Ectodermal cell (in vitro differentiated cells): ENCODE results near the gene CELF2.

Experiments used
- H3K27ac ChIP-seq: 2 replicates; pipeline ENCODE4 v1.7.0; 2013; ENCODE audit warnings: mild to moderate bottlenecking, low read depth, low read length; ENCODE audit not compliant: insufficient read depth, poor library complexity, severe bottlenecking
- H3K27me3 ChIP-seq: 2 replicates; pipeline ENCODE4 v1.7.0; 2013; ENCODE audit warnings: mild to moderate bottlenecking, low read length; ENCODE audit not compliant: insufficient read depth, control insufficient read depth, poor library complexity, severe bottlenecking
- H3K36me3 ChIP-seq: one replicate; pipeline ENCODE4 v1.7.0; 2013; ENCODE audit warnings: low read length; ENCODE audit not compliant: control insufficient read depth, insufficient read depth
- H3K4me1 ChIP-seq: one replicate; pipeline ENCODE4 v1.7.0; 2013; ENCODE audit warnings: low read length; ENCODE audit not compliant: control insufficient read depth, insufficient read depth
- H3K4me3 ChIP-seq: 2 replicates; pipeline ENCODE4 v1.7.0; 2013; ENCODE audit warnings: low read depth, low read length, control low read depth; ENCODE audit not compliant: insufficient read depth
- H3K9me3 ChIP-seq: 2 replicates; pipeline ENCODE4 v1.7.0; 2013; ENCODE audit warnings: mild to moderate bottlenecking, low read length, moderate library complexity; ENCODE audit not compliant: control insufficient read depth
- WGBS, 2 experiments: methylation state at CpG; one replicate each; pipeline ENCODE4 v1.1.7; 2013; ENCODE audit warnings: missing lambda C conversion rate in 2 of 2; 5-methylcytosine and 5-hydroxymethylcytosine counted together

CELF2 gene

DNA sequence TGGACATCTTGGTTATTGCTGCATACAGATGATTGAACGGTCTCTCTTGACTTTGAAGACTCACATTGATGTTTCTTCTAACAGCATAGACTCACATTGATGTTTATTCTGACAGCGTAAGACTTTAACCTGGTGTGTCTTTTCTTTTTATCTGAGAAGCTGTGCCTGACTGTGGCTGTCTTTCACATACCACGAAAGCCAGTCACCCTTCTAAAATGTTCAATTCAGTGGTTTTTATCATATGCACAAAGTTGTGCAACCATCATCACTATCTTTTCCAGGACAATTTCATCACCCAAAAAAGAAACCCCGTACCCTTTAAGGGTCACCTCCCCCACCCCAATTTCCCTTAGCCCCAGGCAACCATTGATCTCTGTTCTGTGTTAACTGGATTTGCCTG, 24.7 kb downstream of the CELF2 start:
- Histone ChIP-seq H3K36me3 (no peaks in the 10 kb centered on the region), H3K27ac (no peak overlapping the region), H3K27me3 (no peaks in the 10 kb centered on the region), H3K4me1 (peaks cover 4% of the 10 kb centered on the region), H3K4me3 (no peak overlapping the region), H3K9me3 (no peaks in the 10 kb centered on the region)
- WGBS, 2 experiments: 90 to 97% methylated on average over 4 of the region's 4 CpGs

DNA sequence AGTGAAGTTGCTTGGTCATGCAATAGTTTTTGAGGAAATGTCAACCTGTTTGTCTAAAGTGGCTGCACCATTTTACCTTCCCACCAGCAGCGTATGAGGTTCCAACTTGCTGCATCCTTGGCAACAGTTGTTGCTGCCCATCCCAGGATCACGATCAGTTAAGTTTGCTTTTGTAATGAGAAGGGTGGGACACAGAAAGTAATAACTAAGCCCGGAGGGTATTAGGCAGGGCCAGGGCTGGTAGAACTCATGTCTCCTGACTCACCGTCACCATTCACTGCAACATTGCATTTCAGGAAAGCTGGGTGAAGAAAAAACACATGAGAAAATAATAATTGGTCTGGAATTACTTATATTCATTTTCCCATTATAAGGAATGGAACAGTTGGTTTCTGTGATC, 25.4 kb downstream of the CELF2 start:
- no peaks in the 10 kb centered on the region for H3K36me3 ChIP-seq
- no peak overlapping the region for H3K4me3 ChIP-seq
- H3K27ac ChIP-seq: no peak overlapping the region
- no peaks in the 10 kb centered on the region for H3K9me3 ChIP-seq
- WGBS, 2 experiments: 96 to 97% methylated on average over 3 to 4 of the region's 4 CpGs
- H3K27me3 ChIP-seq: no peaks in the 10 kb centered on the region
- peaks cover 2% of the 10 kb centered on the region for H3K4me1 ChIP-seq

DNA sequence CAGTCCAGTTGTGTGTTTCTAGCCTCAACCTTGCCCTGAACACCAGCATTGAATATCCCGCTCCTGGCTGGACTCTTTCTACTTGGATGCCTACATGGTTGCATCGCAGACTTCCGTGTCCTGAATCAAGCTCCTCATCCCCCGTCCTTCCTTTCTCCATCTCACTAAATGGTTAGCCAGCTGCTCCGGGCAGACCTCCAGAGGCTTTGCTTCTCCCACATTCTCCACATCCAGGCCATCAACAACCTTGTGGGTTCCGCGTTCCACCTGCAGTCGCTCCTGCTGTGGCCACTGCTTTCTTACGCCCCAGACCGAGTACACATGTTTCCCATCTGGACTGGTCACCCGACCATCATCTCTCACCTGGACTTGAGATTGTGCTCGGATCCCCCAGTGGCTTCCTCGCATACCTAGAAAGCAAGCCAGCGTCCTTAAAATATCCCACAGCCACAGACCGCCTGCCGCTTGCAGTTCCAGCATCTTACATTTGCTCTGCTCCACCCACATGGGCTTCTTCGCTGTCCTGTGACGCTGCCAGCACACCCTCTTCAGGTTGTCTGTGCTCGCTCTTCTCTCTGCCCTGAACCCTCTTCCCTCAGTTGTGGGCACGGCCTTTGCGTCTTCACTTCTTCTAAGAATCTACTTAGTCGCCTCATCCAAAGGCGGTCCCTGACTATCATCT, 25.9 kb downstream of the CELF2 start:
- 91 to 93% methylated on average over 23 of the region's 23 CpGs for WGBS, 2 experiments
- Histone ChIP-seq H3K4me3 (no peak overlapping the region), H3K27me3 (no peaks in the 10 kb centered on the region), H3K4me1 (no peaks in the 10 kb centered on the region), H3K9me3 (no peaks in the 10 kb centered on the region), H3K36me3 (no peaks in the 10 kb centered on the region), H3K27ac (no peak overlapping the region)

DNA sequence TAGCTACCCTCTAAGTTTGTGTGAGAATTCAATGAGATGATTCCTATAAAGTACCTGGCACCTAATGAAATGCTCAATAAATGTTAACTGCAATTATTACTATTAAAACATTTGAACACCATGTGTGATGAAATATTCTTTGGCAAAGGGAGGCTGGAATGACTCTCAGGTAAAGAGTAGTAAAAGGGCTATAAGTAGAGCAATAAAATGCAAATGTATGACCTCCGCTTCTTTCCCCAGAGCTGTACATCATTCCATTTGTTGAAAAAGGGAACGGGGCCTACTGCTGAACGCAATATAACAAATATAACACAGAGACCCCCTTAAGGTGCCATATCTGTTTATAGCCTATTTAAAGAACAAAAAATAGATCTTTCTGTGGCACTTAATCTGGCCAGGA, 27.8 kb downstream of the CELF2 start:
- 96 to 100% methylated on average over 3 of the region's 3 CpGs for WGBS, 2 experiments
- Histone ChIP-seq H3K4me3 (no peak overlapping the region), H3K27ac (no peak overlapping the region), H3K4me1 (peaks cover under 1% of the 10 kb centered on the region), H3K36me3 (no peaks in the 10 kb centered on the region), H3K9me3 (no peaks in the 10 kb centered on the region), H3K27me3 (no peaks in the 10 kb centered on the region)

DNA sequence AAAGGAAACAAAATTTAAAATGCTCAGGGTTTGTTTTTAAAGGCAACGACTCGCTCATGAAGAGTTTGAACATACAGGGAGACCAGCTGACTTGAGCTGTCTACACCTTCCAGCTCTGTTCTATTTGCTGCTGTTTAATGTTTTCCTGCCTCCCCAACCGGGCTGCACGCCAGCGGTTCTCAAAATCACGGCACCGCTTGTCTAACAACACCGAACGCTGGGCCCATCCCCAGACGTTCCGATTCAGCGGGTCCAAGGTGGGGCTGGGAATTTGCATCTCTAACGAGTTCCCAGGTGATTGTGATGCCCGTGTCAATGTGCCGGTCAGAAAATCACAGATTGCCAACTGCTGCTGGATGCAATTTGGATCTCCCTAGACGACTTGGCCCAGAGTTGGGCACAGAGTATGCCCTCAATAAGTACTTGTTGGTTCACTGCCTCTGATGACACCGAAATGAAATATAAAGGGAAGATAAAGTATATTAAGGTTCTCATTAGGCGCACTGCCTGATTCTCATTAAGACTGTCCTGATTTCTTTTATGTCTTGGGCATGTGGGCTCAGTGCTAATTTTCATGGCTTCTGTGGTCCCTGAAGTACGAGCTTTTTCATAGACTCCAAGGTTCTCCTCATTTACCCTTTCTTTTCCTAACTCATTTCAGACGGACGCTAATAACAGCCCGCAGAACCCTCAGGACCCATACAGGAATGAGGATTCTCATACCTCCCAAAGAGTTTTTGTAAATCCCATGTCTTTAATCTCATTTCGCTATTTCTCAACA, 28.5 kb downstream of the CELF2 start:
- no peak overlapping the region for H3K4me3 ChIP-seq
- no peak overlapping the region for H3K27ac ChIP-seq
- WGBS, 2 experiments: 92 to 94% methylated on average over 23 of the region's 23 CpGs
- H3K27me3 ChIP-seq: no peaks in the 10 kb centered on the region
- no peaks in the 10 kb centered on the region for H3K9me3 ChIP-seq
- peaks cover 3% of the 10 kb centered on the region for H3K4me1 ChIP-seq
- H3K36me3 ChIP-seq: no peaks in the 10 kb centered on the region

DNA sequence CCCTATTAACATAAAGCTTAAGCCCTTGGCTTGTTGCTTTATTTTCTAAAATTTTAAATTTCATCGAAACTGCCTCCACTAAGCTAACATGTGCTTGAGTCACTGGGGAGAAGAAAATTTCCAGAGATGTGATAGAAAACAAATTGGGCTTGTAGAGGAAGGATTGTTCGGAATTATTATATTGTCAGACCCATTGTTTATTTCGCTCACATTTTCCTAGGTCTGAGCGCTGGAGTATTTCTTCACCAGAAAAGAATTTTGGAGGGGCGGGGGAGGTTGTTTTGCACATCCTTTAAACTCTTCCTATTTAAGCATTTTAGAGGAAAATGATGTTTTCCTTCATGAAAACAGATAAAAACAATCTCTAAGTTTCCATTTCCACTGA, 29.1 kb downstream of the CELF2 start:
- Histone ChIP-seq H3K4me3 (no peak overlapping the region), H3K27ac (no peak overlapping the region), H3K36me3 (no peaks in the 10 kb centered on the region), H3K4me1 (peaks cover 3% of the 10 kb centered on the region), H3K9me3 (no peaks in the 10 kb centered on the region), H3K27me3 (no peaks in the 10 kb centered on the region)
- WGBS, 2 experiments: 91 to 97% methylated on average over 4 to 5 of the region's 5 CpGs

DNA sequence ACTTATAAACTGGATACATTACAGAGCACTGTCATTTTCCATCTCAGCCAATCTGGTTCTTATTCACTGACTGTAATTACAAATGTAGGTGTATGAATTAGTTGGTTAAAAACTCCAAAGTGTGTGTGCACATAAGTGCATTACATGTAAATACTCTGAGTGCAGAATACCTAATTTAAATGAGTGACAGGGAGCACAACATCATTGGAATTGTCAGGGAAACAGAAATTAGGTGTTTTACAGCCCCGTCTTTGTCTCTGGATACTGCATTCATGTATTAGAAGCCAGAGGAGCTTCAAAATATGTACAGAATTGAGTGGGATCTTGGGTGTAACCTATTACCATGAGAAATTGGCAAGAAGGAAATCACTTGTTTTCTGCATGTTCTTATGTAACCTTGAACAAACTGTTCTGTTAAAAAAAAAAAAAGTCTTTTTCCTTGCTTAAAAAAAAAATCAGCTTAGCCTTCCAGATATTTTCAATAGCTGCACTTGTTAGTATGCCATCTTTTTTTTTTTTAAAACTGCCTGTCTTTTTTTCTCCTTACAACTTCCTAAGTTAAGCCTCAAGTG, 31.1 kb downstream of the CELF2 start:
- Histone ChIP-seq H3K27me3 (no peaks in the 10 kb centered on the region), H3K9me3 (no peaks in the 10 kb centered on the region), H3K36me3 (no peaks in the 10 kb centered on the region), H3K27ac (no peak overlapping the region), H3K4me1 (peaks cover 3% of the 10 kb centered on the region), H3K4me3 (no peak overlapping the region)
- 96 to 97% methylated on average over 1 of the region's 1 CpG for WGBS, 2 experiments

DNA sequence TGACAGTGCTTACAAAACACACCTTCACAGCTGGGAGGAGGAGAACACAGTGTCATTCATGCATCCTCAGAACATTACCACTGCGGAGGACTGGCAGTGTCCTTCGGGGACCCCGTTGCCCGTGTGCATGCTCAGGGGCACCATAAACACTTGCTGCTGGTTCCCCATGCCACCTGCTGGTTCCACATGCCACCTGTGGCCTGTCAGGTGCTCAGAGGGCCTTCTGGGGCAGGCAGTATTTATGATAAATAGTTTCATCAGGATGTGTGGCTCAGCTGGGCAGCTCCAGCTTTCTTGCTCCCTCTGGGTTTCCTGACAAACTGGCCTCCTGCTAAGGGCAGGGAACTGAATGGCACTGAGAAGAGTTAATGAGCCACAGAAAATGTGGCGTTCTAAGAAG, 32.1 kb downstream of the CELF2 start:
- WGBS, 2 experiments: 82 to 90% methylated on average over 5 of the region's 5 CpGs
- no peaks in the 10 kb centered on the region for H3K36me3 ChIP-seq
- no peak overlapping the region for H3K27ac ChIP-seq
- no peaks in the 10 kb centered on the region for H3K27me3 ChIP-seq
- H3K4me1 ChIP-seq: peaks cover 3% of the 10 kb centered on the region
- no peak overlapping the region for H3K4me3 ChIP-seq
- no peaks in the 10 kb centered on the region for H3K9me3 ChIP-seq

DNA sequence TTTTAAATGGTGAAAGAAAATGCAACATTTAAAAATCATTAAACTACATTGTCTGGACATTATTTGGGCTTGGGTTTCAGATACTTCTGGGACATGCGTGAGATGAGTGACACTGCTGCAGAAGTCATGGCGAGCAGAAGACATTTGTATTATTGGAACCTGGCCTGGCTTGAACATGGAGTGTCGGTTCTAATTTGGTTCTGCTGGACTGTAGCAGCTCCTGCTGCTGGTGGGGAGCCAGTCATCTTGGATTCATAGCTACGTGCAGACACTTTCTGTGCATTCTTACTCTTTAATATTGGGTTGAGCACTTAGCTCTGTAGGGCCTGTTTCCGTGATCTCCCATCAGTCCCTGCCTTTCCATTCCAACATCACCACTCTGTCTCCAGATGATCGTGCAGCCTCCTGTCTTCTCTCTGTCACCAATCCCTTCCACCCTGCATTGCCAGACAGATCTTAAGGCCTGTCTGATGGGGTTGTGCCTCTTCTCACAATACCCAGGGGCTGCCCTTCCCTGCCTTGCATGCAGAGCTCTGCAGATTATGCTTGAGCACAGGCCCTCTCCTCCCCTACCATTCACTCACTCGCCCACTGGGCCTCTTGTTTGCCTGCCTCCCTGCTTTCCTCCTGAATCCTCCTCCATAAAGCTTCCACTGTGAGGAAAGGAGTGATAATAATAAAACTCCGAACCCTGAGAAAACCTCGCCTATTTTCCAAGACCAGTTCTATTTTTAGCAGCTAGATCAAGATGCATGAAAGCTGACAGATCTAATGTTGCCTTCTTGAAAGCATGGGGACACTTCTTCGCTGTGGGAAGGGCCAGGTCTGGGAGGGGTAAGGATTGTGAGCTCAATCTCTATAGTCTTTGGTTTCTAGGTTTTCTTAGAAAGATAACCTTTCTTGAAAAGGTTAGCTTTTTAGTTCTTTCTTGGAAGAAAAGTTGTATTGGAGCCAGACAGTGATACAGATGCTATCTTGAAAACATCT, 32.9 kb downstream of the CELF2 start:
- WGBS, 2 experiments: 89 to 92% methylated on average over 10 of the region's 10 CpGs
- Histone ChIP-seq H3K9me3 (no peaks in the 10 kb centered on the region), H3K36me3 (no peaks in the 10 kb centered on the region), H3K27me3 (no peaks in the 10 kb centered on the region), H3K4me3 (no peak overlapping the region), H3K4me1 (peaks cover 3% of the 10 kb centered on the region), H3K27ac (no peak overlapping the region)
